K562 (cell line): ENCODE measurements around the gene XPR1. TPM values are rescaled to one million over a fixed set of nuclear protein-coding genes. Genes with fewer than 3 reads are reported as not detected.

Source experiments
- ARID1B ChIP-seq: fragments of 450-650 bp; IDR thresholded peaks from 2 replicates; pipeline ENCODE4 v1.6.1; 2016; ENCODE audit warnings: antibody characterized with exemption, mild to moderate bottlenecking, inconsistent platforms
- ARNT ChIP-seq, 2 experiments: fragments of 450-650 bp; IDR thresholded peaks; 2 replicates each; pipeline ENCODE4 v1.6.1; 2016; ENCODE audit warnings: mild to moderate bottlenecking in 1 of 2
- CBFA2T3 ChIP-seq: fragments of 450-650 bp; IDR thresholded peaks from 2 replicates; pipeline ENCODE4 v1.6.1; 2017
- ELF4 ChIP-seq: fragments of 450-650 bp; formaldehyde crosslinking; IDR thresholded peaks from 2 replicates; pipeline ENCODE4 v1.4.0; 2022; ENCODE audit warnings: missing genetic modification characterization
- ETV6 ChIP-seq, 3 experiments: fragments of 150-350 bp in 1 of 3; sonication (generic) in 1 of 3; formaldehyde crosslinking in 1 of 3; IDR thresholded peaks; 2 replicates each; pipeline versions ENCODE4 v1.6.1 to v1.8.0; 2014 to 2022; ENCODE audit warnings: borderline replicate concordance in 2 of 3, low read depth in 2 of 3, antibody characterized with exemption in 1 of 3, low read length in 1 of 3, mild to moderate bottlenecking in 1 of 3, missing genetic modification reagents in 1 of 3
- GABPA ChIP-seq: fragments of 200-800 bp; sonication (Bioruptor generic); conservative IDR thresholded peaks from 2 replicates; pipeline ENCODE4 v1.6.1; 2016; ENCODE audit warnings: low read depth, missing genetic modification characterization, missing compliant biosample characterization
- JUNB ChIP-seq: fragments of 450-650 bp; formaldehyde crosslinking; conservative IDR thresholded peaks from 2 replicates; pipeline ENCODE4 v1.4.0; 2020; ENCODE audit warnings: mild to moderate bottlenecking
- NFE2 ChIP-seq: IDR thresholded peaks from 2 replicates; pipeline ENCODE4 v1.6.1; 2014; ENCODE audit warnings: antibody characterized with exemption, low read depth
- TRIM28 ChIP-seq: fragments of 450-650 bp; IDR thresholded peaks from 2 replicates; pipeline ENCODE4 v1.6.1; 2017
- ZNF165 ChIP-seq: fragments of 250-450 bp; sonication (Bioruptor Pico); IDR thresholded peaks from 2 replicates; pipeline ENCODE4 v1.4.0; 2020; ENCODE audit warnings: borderline replicate concordance
- ZNF23 ChIP-seq: fragments of 250-450 bp; sonication (Bioruptor Pico); IDR thresholded peaks from 2 replicates; pipeline ENCODE4 v1.4.0; 2020; ENCODE audit warnings: mild to moderate bottlenecking
- ZNF507 ChIP-seq: conservative IDR thresholded peaks from 2 replicates; pipeline ENCODE4 v1.6.1; 2017; ENCODE audit warnings: missing genetic modification characterization, missing compliant biosample characterization
- polyA plus RNA-seq, 8 experiments: library from polyadenylated mRNA; depleted of rRNA in 4 of 8; stranded (reverse) in 5 of 8; unstranded in 3 of 8; fragments of >200 nt; fragmentation: Nextera tagmentation in 2 of 8; fragmentation: Illumina TruSeq in 1 of 8; extraction: Ambion mirVana in 2 of 8; extraction: Trizol in 1 of 8; gene quantifications; 2 replicates each; pipeline versions ENCODE4 v1.2.1 to v1.2.3, GENCODE V29; 2011 to 2014; ENCODE audit warnings: inconsistent platforms in 1 of 8, missing spikeins in 1 of 8
- total RNA-seq, 7 experiments: library from RNA; depleted of rRNA in 6 of 7; stranded (reverse); fragments of >200 nt in 6 of 7; fragmentation: Illumina TruSeq in 2 of 7; extraction: Trizol in 2 of 7; gene quantifications; 2 replicates each; pipeline versions ENCODE4 v1.2.1 to v1.2.3, GENCODE V29; 2011 to 2021; ENCODE audit warnings: low replicate concordance in 1 of 7
- TF ChIP-seq, protein P1 (sequence below), 2 experiments: fragments of 200-800 bp in 1 of 2; sonication (Bioruptor generic) in 1 of 2; sonication (generic) in 1 of 2; formaldehyde crosslinking in 1 of 2; IDR thresholded peaks in 1 of 2; conservative IDR thresholded peaks in 1 of 2; 2 replicates each; pipeline versions ENCODE4 v1.5.0 to v1.6.1; 2016 to 2020; ENCODE audit warnings: missing compliant biosample characterization in 1 of 2, missing genetic modification characterization in 1 of 2, missing genetic modification reagents in 1 of 2
- TF ChIP-seq, protein P2 (sequence below): fragments of 450-650 bp; formaldehyde crosslinking; conservative IDR thresholded peaks from 2 replicates; pipeline ENCODE4 v1.4.0; 2022; ENCODE audit warnings: mild to moderate bottlenecking, missing genetic modification characterization
- TF ChIP-seq, protein P3 (sequence below): sonication (generic); IDR thresholded peaks from 2 replicates; pipeline ENCODE4 v1.6.1; 2016

Gene XPR1
- total and polyA plus RNA-seq, 9 of the 15 experiments (the other 6 are each of a cell fraction or from before 2014, with no cell fraction given) = 3.0 to 66.2 (median 38.6) TPM

DNA sequence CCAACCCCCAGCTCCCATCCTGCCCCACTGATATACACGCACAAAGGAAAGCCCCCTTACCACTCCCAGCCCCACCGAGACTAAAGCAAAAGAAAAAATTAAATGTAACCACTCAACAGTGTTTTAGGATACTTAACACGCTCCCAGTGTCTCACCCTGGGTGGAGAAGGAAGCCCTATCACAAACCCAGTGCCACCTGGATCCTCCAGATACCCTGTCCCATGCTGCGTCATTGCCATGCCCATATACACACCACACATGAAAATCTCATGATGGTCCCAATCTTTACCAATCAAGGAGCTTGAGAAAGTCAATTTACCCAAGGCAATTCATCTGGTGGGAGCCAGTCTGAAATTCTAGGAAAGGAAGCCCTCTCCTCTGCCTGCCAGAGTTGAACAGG, 292.1 kb downstream of the XPR1 start (continued):
- TF ChIP-seq, protein P1, sequence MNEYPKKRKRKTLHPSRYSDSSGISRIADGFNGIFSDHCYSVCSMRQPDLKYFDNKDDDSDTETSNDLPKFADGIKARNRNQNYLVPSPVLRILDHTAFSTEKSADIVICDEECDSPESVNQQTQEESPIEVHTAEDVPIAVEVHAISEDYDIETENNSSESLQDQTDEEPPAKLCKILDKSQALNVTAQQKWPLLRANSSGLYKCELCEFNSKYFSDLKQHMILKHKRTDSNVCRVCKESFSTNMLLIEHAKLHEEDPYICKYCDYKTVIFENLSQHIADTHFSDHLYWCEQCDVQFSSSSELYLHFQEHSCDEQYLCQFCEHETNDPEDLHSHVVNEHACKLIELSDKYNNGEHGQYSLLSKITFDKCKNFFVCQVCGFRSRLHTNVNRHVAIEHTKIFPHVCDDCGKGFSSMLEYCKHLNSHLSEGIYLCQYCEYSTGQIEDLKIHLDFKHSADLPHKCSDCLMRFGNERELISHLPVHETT (CRISPR knock-in tag; conservative IDR thresholded peaks at IDR 0.05 in 1 of 2, IDR thresholded peaks at IDR 0.05 in 1 of 2) = no peak
- no peak for TF ChIP-seq JUNB (CRISPR knock-in tag)
- no peak for TF ChIP-seq ETV6 (IDR thresholded peaks at IDR 0.05; ENCODE audit: borderline replicate concordance in 1 of 2, low read depth in 2 of 2, low read length in 1 of 2)
- TF ChIP-seq ETV6 (CRISPR knock-in tag; IDR thresholded peaks at IDR 0.05; ENCODE audit: borderline replicate concordance) = no peak
- TF ChIP-seq, protein P2, sequence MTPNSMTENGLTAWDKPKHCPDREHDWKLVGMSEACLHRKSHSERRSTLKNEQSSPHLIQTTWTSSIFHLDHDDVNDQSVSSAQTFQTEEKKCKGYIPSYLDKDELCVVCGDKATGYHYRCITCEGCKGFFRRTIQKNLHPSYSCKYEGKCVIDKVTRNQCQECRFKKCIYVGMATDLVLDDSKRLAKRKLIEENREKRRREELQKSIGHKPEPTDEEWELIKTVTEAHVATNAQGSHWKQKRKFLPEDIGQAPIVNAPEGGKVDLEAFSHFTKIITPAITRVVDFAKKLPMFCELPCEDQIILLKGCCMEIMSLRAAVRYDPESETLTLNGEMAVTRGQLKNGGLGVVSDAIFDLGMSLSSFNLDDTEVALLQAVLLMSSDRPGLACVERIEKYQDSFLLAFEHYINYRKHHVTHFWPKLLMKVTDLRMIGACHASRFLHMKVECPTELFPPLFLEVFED (CRISPR knock-in tag) = no peak
- TF ChIP-seq ZNF507 (tag) = no peak
- peak; percentile 62; the same call in 1 of the 2 replicates for TF ChIP-seq NFE2
- no peak for TF ChIP-seq ZNF23 (CRISPR knock-in tag)
- TF ChIP-seq, protein P3, sequence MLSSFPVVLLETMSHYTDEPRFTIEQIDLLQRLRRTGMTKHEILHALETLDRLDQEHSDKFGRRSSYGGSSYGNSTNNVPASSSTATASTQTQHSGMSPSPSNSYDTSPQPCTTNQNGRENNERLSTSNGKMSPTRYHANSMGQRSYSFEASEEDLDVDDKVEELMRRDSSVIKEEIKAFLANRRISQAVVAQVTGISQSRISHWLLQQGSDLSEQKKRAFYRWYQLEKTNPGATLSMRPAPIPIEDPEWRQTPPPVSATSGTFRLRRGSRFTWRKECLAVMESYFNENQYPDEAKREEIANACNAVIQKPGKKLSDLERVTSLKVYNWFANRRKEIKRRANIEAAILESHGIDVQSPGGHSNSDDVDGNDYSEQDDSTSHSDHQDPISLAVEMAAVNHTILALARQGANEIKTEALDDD = no peak
- TF ChIP-seq TRIM28 = no peak
- peak; percentile 53 for TF ChIP-seq CBFA2T3
- no peak for TF ChIP-seq ARNT (IDR thresholded peaks at IDR 0.05)
- TF ChIP-seq GABPA (tag) = no peak
- no peak for TF ChIP-seq ELF4 (CRISPR knock-in tag)
- TF ChIP-seq ARID1B = peak; percentile 61
- no peak for TF ChIP-seq ZNF165 (CRISPR knock-in tag)
